ENCODE results near the gene PDE1C. TPM values are rescaled to one million over a fixed set of nuclear protein-coding genes. Genes with fewer than 3 reads are reported as not detected.

Gene PDE1C
- 181 TPM for total RNA-seq
- long read RNA-seq, transcript PDE1C-205 (18 exons, 2,952 nt), result major isoform, 72 of 189 reads
- long read RNA-seq, transcript PDE1C-202 (17 exons, 2,420 nt), result minor isoform, 59 of 189 reads
- long read RNA-seq, partial matches to known transcripts, result 12 of 189 reads
- long read RNA-seq, other reads (novel, unspliced or antisense), result 45 of 189 reads

GRCh38 chr7:32070406-32071360, at the start of gene PDE1C:
TSS of gene PDE1C (minus strand) at chr7:32070407.
- peak; percentile 82 for DNase-seq
- intact Hi-C loops (cut with DNase I), result loop anchor here (5.0 kb wide), 1 partner anchor 92 kb away; no protein-coding TSS in a partner anchor
- ATAC-seq (ENCODE audit: poor library complexity), result peak; percentile 89

DNA sequence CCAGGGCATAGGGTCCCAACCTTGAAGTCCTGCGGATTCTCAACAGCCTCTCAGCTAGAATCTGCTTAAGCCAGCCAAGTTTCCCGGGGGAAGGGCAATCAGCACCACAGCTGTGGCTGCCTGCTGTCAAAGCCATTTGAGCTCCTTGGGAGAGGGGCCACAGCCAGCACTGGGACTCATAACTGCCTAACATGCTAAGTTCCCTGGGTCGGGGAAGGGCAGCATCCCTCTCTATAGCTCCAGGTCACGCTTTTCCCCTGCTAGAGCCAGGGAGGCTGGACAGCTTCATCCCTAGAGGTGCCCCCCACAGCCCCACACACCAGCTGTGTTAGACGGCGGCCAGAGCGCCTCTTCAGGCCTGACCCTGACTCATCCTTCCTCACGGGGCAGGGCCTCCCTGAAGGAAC, 49.6 kb upstream of the PDE1C start:
- ATAC-seq (ENCODE audit: poor library complexity) (peak; percentile 51), DNase-seq (peak; percentile 37)

GRCh38 chr7:32117837-32118236, 47.6 kb upstream of the PDE1C start:
- intact Hi-C loops (cut with DNase I), result no loop called here
- ATAC-seq (ENCODE audit: poor library complexity), result no peak

More for the DNA sequence above, 49.6 kb upstream of the PDE1C start:
- intact Hi-C loops (cut with DNase I), result no loop called here

DNA sequence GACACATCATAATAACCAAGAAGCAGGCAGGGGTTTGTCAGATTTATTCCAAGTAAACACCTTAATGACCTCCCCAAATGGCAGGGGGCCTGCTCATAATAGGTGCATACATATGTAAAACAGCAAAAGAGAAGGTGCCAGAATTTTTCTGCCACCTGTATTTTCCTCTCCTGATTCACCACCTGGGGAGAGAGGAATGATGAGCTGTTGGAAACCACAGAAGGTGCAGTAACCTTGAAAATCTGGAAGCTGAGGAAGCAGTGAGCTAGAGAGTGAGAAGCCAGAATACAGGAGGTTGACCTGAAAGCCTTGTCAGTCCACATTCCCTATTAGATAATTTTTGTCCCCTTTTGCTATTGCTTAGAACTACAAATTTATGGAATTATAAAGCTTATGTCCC, 46.2 kb upstream of the PDE1C start:
- DNase-seq (no peak), ATAC-seq (ENCODE audit: poor library complexity) (no peak)
- intact Hi-C loops (cut with DNase I), result no loop called here

More at GRCh38 chr7:32117837-32118236, 47.6 kb upstream of the PDE1C start:
- DNase-seq, result no peak

DNA sequence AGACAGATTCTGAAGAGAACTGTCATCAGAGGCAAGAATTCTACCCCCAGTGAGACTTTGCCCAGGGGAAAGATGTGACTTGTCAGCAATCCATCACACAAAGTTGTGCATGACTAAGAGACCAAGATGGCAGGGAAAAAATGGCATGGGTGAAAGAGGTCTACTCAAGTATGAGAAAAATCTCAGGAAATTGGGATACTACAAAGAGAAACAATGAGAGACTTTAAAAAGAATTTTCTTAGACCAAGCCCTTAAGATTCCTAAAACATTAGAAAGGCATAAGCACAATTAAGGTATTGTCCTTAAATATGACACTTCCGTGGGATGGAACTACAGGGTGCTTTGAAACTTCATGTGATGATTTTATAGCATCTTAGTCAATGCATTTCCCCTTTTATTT, 45.6 kb upstream of the PDE1C start:
- intact Hi-C loops (cut with DNase I), result no loop called here
- ATAC-seq (ENCODE audit: poor library complexity) (no peak), DNase-seq (no peak)

DNA sequence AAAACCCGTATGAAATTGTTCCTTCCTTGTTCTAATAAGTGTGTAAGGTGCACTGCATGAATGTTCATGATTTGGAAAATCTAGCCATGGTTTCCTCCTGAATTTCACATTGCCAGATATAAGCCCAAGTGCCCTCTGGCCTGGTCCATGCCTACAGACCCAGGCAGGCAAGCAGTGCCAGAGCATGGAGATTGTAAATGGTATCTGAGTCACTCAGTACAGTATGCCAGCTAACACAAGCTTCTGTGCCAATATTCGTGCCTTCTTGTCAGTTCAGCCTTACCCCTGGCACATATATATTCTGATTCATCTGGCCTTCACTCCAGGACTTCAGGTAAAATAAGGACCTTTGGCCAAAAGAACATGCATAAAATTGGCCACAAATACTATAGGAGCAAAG, 38.4 kb upstream of the PDE1C start:
- intact Hi-C loops (cut with DNase I), result no loop called here
- peak; percentile 51 for DNase-seq
- peak; percentile 96 for ATAC-seq (ENCODE audit: poor library complexity)

DNA sequence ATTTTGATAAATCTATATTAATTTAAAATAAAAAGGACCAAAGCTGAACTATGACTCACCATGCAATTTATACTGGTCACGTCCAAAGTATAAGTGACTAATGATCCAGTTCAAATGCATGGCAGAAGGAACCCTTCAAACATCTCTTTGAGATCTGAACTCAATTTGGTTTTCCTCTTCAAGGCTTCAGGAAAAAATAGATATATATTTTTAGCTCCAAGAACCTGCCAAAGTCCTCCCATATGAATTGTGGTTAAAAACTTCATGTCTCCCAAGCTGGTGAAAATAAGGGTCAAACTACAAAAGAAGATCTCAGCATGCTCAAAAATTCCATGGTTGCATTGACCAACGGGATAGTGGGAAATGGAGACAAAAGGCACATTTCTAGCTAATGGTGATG, 34.6 kb upstream of the PDE1C start:
- intact Hi-C loops (cut with DNase I), result no loop called here
- no peak for DNase-seq

DNA sequence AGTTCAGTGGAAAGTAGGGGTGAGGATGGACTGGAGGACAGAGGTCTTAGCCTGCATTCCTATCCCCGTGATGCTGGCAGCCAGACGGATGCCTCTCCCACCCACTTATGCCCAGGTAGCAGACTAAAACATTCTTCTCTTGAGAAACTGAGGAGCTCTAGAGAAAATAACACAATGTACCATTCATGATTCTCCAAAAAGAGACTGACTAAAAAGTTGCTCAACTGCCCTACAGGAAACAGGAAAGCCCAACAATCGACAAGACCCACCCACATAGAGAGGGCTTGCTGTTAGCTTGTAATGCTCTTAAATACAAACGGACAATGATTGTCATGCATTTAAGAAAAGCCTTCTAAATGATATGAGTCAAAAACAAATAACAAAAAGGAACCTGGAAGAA, 33.2 kb upstream of the PDE1C start:
- ATAC-seq (ENCODE audit: poor library complexity), result no peak
- no peak for DNase-seq
- intact Hi-C loops (cut with DNase I), result no loop called here

More for the DNA sequence above, 34.6 kb upstream of the PDE1C start:
- ATAC-seq (ENCODE audit: poor library complexity), result no peak

- ATAC-seq (ENCODE audit: poor library complexity) (peak; percentile 93), DNase-seq (peak; percentile 53)
- intact Hi-C loops (cut with DNase I), result no loop called here
These were observed 32.2 kb upstream of the PDE1C start for GRCh38 chr7:32102432-32102873.

GRCh38 chr7:32100407-32100907, 30.2 kb upstream of the PDE1C start:
- intact Hi-C loops (cut with DNase I), result no loop called here
- ATAC-seq (ENCODE audit: poor library complexity) (no peak), DNase-seq (no peak)

- intact Hi-C loops (cut with DNase I), result no loop called here
- no peak for DNase-seq
- ATAC-seq (ENCODE audit: poor library complexity), result no peak
These were observed 24.3 kb upstream of the PDE1C start for GRCh38 chr7:32094516-32094915.

- ATAC-seq (ENCODE audit: poor library complexity) (peak; percentile 86), DNase-seq (peak; percentile 77)
- intact Hi-C loops (cut with DNase I), result no loop called here
These were observed 23.5 kb upstream of the PDE1C start for GRCh38 chr7:32093415-32094408.

DNA sequence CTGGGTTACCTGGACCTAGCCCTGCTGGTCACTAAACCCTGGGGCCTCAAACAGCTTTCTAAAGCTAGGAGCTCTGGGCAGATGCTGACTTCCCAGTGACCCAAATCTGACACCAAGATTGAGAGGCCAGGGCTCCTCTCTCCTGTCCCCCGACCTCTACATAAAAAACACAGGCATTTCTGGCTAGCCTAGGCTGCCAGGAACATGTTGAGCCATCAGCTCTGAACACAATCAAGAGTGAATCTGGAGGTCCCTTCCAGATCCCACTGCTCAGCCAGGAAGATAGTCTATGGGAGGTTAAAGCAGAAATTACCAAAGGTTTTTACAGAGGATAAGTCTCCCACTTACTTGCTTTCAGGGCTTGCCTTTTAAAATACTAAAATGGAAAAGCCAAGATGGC, 22.1 kb upstream of the PDE1C start:
- ATAC-seq (ENCODE audit: poor library complexity) (no peak), DNase-seq (no peak)
- intact Hi-C loops (cut with DNase I), result no loop called here

DNA sequence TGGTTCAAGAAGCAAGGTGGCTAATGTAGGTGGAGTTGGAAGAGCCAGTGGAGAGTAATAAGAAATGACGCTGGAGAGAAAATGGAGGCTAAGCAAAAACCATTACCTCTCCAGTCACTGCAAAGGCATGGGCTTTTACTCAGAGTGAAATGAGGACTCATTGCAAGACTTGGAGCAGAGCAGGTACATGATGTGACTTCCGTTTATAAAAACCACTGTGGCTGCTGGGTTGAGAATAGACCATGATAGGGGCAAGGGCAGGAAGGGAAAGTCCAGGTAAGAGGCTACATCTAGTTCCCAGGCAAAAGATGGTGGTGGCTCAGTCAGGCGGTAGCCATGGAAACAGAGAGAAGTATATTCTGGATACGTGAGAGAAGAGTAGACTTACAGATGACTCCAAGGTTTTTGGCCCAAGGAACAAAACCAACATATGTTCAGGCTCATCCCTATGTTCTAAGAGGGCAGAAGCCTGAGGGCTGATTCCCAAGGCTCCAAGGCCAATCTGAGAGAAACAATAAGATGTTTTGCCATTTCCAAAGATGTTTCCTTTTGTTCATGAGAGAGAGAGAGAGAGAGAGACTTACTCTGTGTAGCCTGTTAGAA, 21.5 kb upstream of the PDE1C start:
- intact Hi-C loops (cut with DNase I), result no loop called here
- no peak for DNase-seq
- no peak for ATAC-seq (ENCODE audit: poor library complexity)

DNA sequence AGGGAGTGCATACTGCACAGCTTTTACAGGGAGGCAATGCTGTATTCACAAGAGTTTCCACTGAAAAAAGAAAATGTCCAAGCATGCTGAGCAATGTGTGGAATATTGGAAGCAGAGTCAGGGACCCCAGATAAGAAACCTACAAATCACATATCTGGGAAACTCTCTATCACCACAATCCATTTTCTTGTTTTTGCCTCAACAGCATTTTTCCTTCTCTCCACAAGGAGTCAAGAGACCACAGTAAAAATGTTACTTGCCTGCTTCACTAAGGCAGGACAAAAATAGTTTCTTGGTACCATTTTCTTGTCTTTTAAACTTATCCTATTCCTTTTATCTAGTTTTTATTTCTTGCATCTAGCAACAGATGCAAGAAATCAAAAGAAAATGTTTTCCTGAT, 19.5 kb upstream of the PDE1C start:
- DNase-seq (no peak), ATAC-seq (ENCODE audit: poor library complexity) (no peak)
- intact Hi-C loops (cut with DNase I), result no loop called here

- ATAC-seq (ENCODE audit: poor library complexity), result peak; percentile 27
- intact Hi-C loops (cut with DNase I), result no loop called here
- DNase-seq, result no peak
These were observed 19.0 kb upstream of the PDE1C start for GRCh38 chr7:32089256-32089655.

- ATAC-seq (ENCODE audit: poor library complexity), result peak; percentile 14
These were observed 18.3 kb upstream of the PDE1C start for GRCh38 chr7:32088451-32088881.

DNA sequence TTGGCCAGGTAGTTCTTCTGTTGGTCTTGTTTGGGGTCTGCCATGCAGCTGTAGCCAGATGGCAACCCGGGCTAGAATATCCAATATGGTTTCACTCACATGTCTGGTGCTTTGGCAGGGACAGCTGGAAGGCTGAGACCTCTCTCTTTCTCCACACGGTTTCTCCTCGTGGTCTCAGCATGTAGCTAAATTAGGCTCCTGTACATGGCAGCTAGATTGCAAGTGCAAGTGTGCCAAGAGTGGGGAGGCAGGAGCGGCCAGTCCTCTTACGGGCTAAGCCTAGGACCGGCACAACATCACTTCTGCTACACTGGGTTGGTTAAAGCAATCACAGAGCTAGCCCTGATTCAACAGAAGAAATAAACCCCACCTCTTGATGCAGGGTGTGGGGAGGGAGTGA, 9.3 kb upstream of the PDE1C start:
- DNase-seq (peak; percentile 53), ATAC-seq (ENCODE audit: poor library complexity) (peak; percentile 93)
- intact Hi-C loops (cut with DNase I), result no loop called here

More at GRCh38 chr7:32088451-32088881, 18.3 kb upstream of the PDE1C start:
- peak; percentile 46 for DNase-seq
- intact Hi-C loops (cut with DNase I), result no loop called here
